Astrocyte of the hippocampus (primary cell): Measurements from ENCODE around the gene RPL19.
"Not testable (repeated sequence)": the region's sequence is repeated elsewhere in the genome, so short reads cannot be mapped to it uniquely, and the experiment has no call there.

Source experiments
- DNase-seq: peaks from one replicate; pipeline ENCODE4 v3.0.0; 2011; ENCODE audit warnings: low read depth, low spot score

The RPL19 gene

GRCh38 chr17:39200070-39200879 lies at the start of gene RPL19:
Gene RPL19, plus strand, starts transcription at chr17:39200283. Its CDS starts 62 bp downstream, at chr17:39200345.
- DNase-seq: no peak

- DNase-seq: no peak
Measured at GRCh38 chr17:39150795-39151149, 49.3 kb upstream of the RPL19 start.

GRCh38 chr17:39151150-39151942 lies 48.7 kb upstream of the RPL19 start, which contains the start of gene PLXDC1:
Gene PLXDC1, minus strand, starts transcription at chr17:39151637. Its CDS starts 200 bp downstream, at chr17:39151437.
- no peak for DNase-seq

GRCh38 chr17:39151943-39152818 lies 47.9 kb upstream of the RPL19 start:
- DNase-seq: no peak

GRCh38 chr17:39153599-39154051 lies 46.5 kb upstream of the RPL19 start:
- DNase-seq: peak; percentile 93

- no peak for DNase-seq
Measured at GRCh38 chr17:39155654-39156053, 44.4 kb upstream of the RPL19 start.

GRCh38 chr17:39156491-39156890 lies 43.6 kb upstream of the RPL19 start:
- no peak for DNase-seq

- no peak for DNase-seq
Measured at GRCh38 chr17:39158623-39159022, 41.5 kb upstream of the RPL19 start.

GRCh38 chr17:39161962-39162361 lies 38.1 kb upstream of the RPL19 start:
- DNase-seq: no peak

GRCh38 chr17:39164675-39165143 lies 35.4 kb upstream of the RPL19 start:
- DNase-seq: peak; percentile 92

- no peak for DNase-seq
Measured at GRCh38 chr17:39165178-39165840, 34.8 kb upstream of the RPL19 start.

- no peak for DNase-seq
Measured at GRCh38 chr17:39165841-39166349, 34.2 kb upstream of the RPL19 start, which contains the start of gene ARL5C. Gene ARL5C, minus strand, starts transcription at chr17:39166161. Its CDS starts 401 bp downstream, at chr17:39165760.

GRCh38 chr17:39166437-39167335 lies 33.4 kb upstream of the RPL19 start:
- DNase-seq: no peak

- no peak for DNase-seq
Measured at GRCh38 chr17:39167476-39167875, 32.6 kb upstream of the RPL19 start.

- not testable (repeated sequence) for DNase-seq
Measured at GRCh38 chr17:39168503-39168902, 31.6 kb upstream of the RPL19 start.

GRCh38 chr17:39169101-39169500 lies 31.0 kb upstream of the RPL19 start:
- no peak for DNase-seq

- no peak for DNase-seq
Measured at GRCh38 chr17:39169518-39169917, 30.6 kb upstream of the RPL19 start.

- DNase-seq: no peak
Measured at GRCh38 chr17:39170109-39170508, 30.0 kb upstream of the RPL19 start.

GRCh38 chr17:39170558-39170957 lies 29.5 kb upstream of the RPL19 start:
- DNase-seq: no peak

- no peak for DNase-seq
Measured at GRCh38 chr17:39171933-39172332, 28.1 kb upstream of the RPL19 start.
